Mesothelial cell of epicardium (in vitro differentiated cells): ENCODE data around the gene GATAD2A. TPM values are rescaled to one million over a fixed set of nuclear protein-coding genes. Genes with fewer than 3 reads are reported as not detected.

ENCODE experiments used
- DNase-seq, 2 experiments: peaks; one replicate each; pipeline ENCODE4 v3.0.0; 2021; ENCODE audit warnings: low spot score in 2 of 2; ENCODE audit not compliant: unreplicated experiment in 2 of 2
- H3K27ac Mint-ChIP-seq: 2 replicates; pipeline ENCODE4 v1.8.0; 2021; ENCODE audit warnings: mixed read lengths
- H3K27me3 Mint-ChIP-seq: 2 replicates; pipeline ENCODE4 v1.8.0; 2021; ENCODE audit warnings: low read depth, mixed read lengths
- H3K36me3 Mint-ChIP-seq: 2 replicates; pipeline ENCODE4 v1.8.0; 2021; ENCODE audit warnings: mixed read lengths
- H3K4me1 Mint-ChIP-seq: 2 replicates; pipeline ENCODE4 v1.8.0; 2021; ENCODE audit warnings: mixed read lengths
- H3K4me3 Mint-ChIP-seq: 2 replicates; pipeline ENCODE4 v1.8.0; 2021; ENCODE audit warnings: mild to moderate bottlenecking, moderate library complexity, mixed read lengths
- H3K9me3 Mint-ChIP-seq: 2 replicates; pipeline ENCODE4 v1.8.0; 2021; ENCODE audit warnings: mixed read lengths
- CTCF ChIP-seq: fragments of 200-600 bp; sonication (generic); IDR thresholded peaks from one replicate; pipeline ENCODE4 v1.5.0; 2021; ENCODE audit warnings: antibody characterized with exemption; ENCODE audit not compliant: unreplicated experiment
- total RNA-seq: library from RNA; stranded (reverse); gene quantifications from 3 replicates; pipeline ENCODE4 v1.2.1, GENCODE V29; 2021

The GATAD2A gene
- total RNA-seq, 1 donor from 2014 or later, result 113 TPM

- no peak overlapping the region for H3K4me3 Mint-ChIP-seq
- H3K4me1 Mint-ChIP-seq, result no peaks in the 10 kb centered on the region
- no peaks in the 10 kb centered on the region for H3K9me3 Mint-ChIP-seq
- H3K27me3 Mint-ChIP-seq, result no peaks in the 10 kb centered on the region
- no peak overlapping the region for H3K27ac Mint-ChIP-seq
- no peak for DNase-seq
- TF ChIP-seq CTCF, result no peak
- H3K36me3 Mint-ChIP-seq, result peaks cover 42% of the 10 kb centered on the region
These were observed 96.3 kb downstream of the GATAD2A start for GRCh38 chr19:19501798-19502197.

GRCh38 chr19:19502281-19502680, 96.8 kb downstream of the GATAD2A start:
- no peak for DNase-seq
- no peak overlapping the region for H3K27ac Mint-ChIP-seq
- no peak for TF ChIP-seq CTCF
- no peaks in the 10 kb centered on the region for H3K9me3 Mint-ChIP-seq
- peaks cover 44% of the 10 kb centered on the region for H3K36me3 Mint-ChIP-seq
- H3K4me1 Mint-ChIP-seq, result no peaks in the 10 kb centered on the region
- H3K4me3 Mint-ChIP-seq, result no peak overlapping the region
- H3K27me3 Mint-ChIP-seq, result no peaks in the 10 kb centered on the region

- no peaks in the 10 kb centered on the region for H3K9me3 Mint-ChIP-seq
These were observed 97.5 kb downstream of the GATAD2A start for GRCh38 chr19:19502808-19503602.

GRCh38 chr19:19504754-19505668, 99.5 kb downstream of the GATAD2A start:
- Mint-ChIP-seq H3K27me3 (no peaks in the 10 kb centered on the region), H3K36me3 (peaks cover 44% of the 10 kb centered on the region), H3K27ac (no peak overlapping the region), H3K9me3 (no peaks in the 10 kb centered on the region), H3K4me3 (no peak overlapping the region), H3K4me1 (no peaks in the 10 kb centered on the region)
- DNase-seq, result no peak
- no peak for TF ChIP-seq CTCF

More at GRCh38 chr19:19502808-19503602, 97.5 kb downstream of the GATAD2A start:
- Mint-ChIP-seq H3K36me3 (peaks cover 47% of the 10 kb centered on the region), H3K27me3 (no peaks in the 10 kb centered on the region), H3K27ac (peak overlapping the region; percentile 55), H3K4me1 (no peaks in the 10 kb centered on the region), H3K4me3 (no peak overlapping the region)
- TF ChIP-seq CTCF, result no peak
- DNase-seq, result no peak

GRCh38 chr19:19505669-19506326, 100.3 kb downstream of the GATAD2A start:
- H3K4me3 Mint-ChIP-seq, result no peak overlapping the region
- H3K27me3 Mint-ChIP-seq, result no peaks in the 10 kb centered on the region
- H3K4me1 Mint-ChIP-seq, result no peaks in the 10 kb centered on the region
- TF ChIP-seq CTCF, result no peak
- no peaks in the 10 kb centered on the region for H3K9me3 Mint-ChIP-seq
- no peak overlapping the region for H3K27ac Mint-ChIP-seq
- DNase-seq, result no peak
- peaks cover 44% of the 10 kb centered on the region for H3K36me3 Mint-ChIP-seq
